Tibial artery (tissue), 4 donors: ENCODE measurements around the gene ATP1A3.

ENCODE experiments used
- DNase-seq, 2 donors: peaks; one replicate each; pipeline ENCODE4 v3.0.0-alpha.2; 2019
- H3K27ac ChIP-seq, 2 donors: fragments of 200-600 bp; sonication (generic) in 1 of 2; 1 replicate in 1 of 2; 2 replicates in 1 of 2; pipeline ENCODE4 v1.5.1; 2018 to 2019; ENCODE audit warnings: mild to moderate bottlenecking in 1 of 2
- H3K27me3 ChIP-seq, 2 donors: fragments of 200-600 bp; sonication (generic) in 1 of 2; one replicate each; pipeline versions ENCODE4 v1.5.1 to v1.6.0; 2016 to 2019
- H3K36me3 ChIP-seq, 3 donors: fragments of 200-600 bp; sonication (generic) in 2 of 3; one replicate each; pipeline ENCODE4 v1.5.1; 2016 to 2019; ENCODE audit warnings: mild to moderate bottlenecking in 2 of 3
- H3K4me1 ChIP-seq, 4 donors: fragments of 200-600 bp; sonication (generic) in 2 of 4; 1 replicate in 3 of 4; 2 replicates in 1 of 4; pipeline ENCODE4 v1.5.1; 2016 to 2019
- H3K4me3 ChIP-seq, 2 donors: fragments of 200-600 bp; sonication (generic) in 1 of 2; 1 replicate in 1 of 2; 2 replicates in 1 of 2; pipeline ENCODE4 v1.5.1; 2018 to 2019; ENCODE audit warnings: mild to moderate bottlenecking in 2 of 2
- H3K9me3 ChIP-seq, 3 donors: fragments of 200-600 bp; sonication (generic) in 1 of 3; one replicate each; pipeline ENCODE4 v1.5.1; 2016 to 2019
- intact Hi-C: fragments of 100-400 bp; cut with DNase I; formaldehyde crosslinking; loops from one replicate; pipeline ENCODE4 v1.15.0; 2023; ENCODE audit warnings: low total_unique reads
- TF ChIP-seq, protein P1 (sequence below), 2 experiments: fragments of 200-600 bp in 1 of 2; fragments of 450-650 bp in 1 of 2; IDR thresholded peaks; one replicate each; pipeline ENCODE4 v1.5.1; 2017 to 2019; ENCODE audit warnings: antibody characterized with exemption in 2 of 2, mild to moderate bottlenecking in 1 of 2, moderate library complexity in 1 of 2

Gene ATP1A3

DNA sequence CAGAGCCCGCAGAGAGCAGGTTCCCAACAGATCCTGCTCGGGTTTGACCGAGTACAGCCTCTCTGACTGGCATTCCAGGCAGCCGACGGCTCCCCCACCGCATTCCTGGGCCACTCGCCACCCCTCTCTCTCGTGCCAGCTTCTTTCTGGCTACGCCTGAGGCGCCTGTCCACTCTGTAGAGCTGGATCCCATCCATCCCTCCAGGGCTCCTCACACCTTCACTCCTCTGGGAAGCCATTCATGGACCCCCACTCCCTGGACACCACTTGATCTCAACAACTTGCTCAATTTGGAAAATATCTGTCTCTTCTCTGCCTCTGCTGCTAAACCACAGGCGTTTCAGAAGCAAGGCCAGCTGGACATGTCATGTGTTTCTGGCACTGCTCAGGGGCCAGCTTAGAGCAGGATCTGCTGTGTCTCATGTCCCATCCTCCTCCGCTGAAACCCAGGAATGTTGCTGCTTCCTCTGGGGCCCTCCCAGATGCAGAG, 30.6 kb upstream of the ATP1A3 start:
- H3K4me1 ChIP-seq: peaks cover 0 to 17% (median 12%) of the 10 kb centered on the region in 4 donors
- H3K4me3 ChIP-seq: no peak overlapping the region
- TF ChIP-seq, protein P1, sequence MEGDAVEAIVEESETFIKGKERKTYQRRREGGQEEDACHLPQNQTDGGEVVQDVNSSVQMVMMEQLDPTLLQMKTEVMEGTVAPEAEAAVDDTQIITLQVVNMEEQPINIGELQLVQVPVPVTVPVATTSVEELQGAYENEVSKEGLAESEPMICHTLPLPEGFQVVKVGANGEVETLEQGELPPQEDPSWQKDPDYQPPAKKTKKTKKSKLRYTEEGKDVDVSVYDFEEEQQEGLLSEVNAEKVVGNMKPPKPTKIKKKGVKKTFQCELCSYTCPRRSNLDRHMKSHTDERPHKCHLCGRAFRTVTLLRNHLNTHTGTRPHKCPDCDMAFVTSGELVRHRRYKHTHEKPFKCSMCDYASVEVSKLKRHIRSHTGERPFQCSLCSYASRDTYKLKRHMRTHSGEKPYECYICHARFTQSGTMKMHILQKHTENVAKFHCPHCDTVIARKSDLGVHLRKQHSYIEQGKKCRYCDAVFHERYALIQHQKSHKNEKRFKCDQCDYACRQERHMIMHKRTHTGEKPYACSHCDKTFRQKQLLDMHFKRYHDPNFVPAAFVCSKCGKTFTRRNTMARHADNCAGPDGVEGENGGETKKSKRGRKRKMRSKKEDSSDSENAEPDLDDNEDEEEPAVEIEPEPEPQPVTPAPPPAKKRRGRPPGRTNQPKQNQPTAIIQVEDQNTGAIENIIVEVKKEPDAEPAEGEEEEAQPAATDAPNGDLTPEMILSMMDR (IDR thresholded peaks at IDR 0.05): no peak
- no peaks in the 10 kb centered on the region for H3K27me3 ChIP-seq
- H3K36me3 ChIP-seq: peaks cover 5 to 21% (median 7%) of the 10 kb centered on the region in 3 donors
- DNase-seq: no peak
- no peaks in the 10 kb centered on the region for H3K9me3 ChIP-seq
- intact Hi-C loops: no loop called here
- peak overlapping the region in 1 of 2 donors; percentile 40 for H3K27ac ChIP-seq

DNA sequence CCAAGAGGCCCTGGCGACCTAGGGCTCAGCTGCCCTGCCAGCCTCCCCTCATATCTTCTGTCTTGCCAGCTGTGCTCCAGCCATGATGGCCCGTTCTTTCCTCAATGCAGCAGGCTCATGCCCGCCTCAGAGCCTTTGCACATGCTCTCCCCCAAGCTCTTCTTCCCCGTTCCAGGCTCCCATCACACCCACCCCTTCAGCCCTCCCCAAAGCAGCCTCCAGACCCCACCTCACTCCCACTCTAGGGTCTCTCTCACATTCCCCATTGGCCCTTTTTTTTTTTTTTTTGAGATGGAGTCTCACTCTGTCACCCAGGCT, 29.9 kb upstream of the ATP1A3 start:
- Histone ChIP-seq H3K4me3 (no peak overlapping the region), H3K9me3 (no peaks in the 10 kb centered on the region), H3K36me3 (peaks cover 10 to 21% (median 11%) of the 10 kb centered on the region in 3 donors), H3K4me1 (peaks cover 0 to 17% (median 12%) of the 10 kb centered on the region in 4 donors), H3K27ac (no peak overlapping the region), H3K27me3 (no peaks in the 10 kb centered on the region)
- no peak for DNase-seq
- intact Hi-C loops: no loop called here
- TF ChIP-seq, protein P1 (IDR thresholded peaks at IDR 0.05): no peak

DNA sequence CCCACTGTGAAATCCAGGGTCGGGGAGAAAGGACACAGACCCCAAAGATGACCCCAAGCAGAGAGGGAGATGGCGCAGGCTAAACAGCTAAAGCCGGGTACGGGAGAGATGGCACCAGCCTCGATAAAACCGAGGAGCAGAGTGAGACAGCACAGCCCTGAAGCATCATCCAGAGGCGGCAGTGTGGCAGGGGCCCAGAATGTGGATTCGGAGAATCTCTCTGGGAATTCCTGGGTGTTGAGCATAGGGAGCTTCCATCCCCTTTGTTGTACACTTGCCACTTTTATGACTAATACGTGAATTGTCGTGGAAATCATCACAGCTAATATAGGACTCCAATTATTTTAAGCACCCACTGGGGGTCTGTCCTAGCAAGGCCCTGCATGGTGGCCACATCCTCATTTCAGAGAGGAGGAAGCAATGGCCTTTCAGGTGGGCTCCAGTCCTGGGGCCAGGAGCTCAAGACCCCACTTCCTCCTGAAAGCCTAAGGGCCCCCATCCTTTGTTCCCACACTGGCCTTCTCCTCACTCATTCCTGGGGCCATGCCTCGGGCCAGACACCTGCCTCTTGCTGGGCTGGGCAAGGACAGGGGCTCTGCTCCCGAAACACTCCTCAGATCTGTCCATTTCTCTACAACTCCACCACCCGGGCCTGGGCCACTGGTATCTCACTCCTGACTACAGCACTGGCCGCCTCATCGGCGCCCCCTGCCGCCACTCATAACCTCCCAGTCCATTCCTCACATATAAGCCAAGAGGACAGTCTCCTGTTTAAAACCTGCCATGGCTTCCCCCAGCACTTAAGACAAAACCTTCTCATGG, 29.3 kb upstream of the ATP1A3 start:
- H3K27ac ChIP-seq: no peak overlapping the region
- peaks cover 0 to 17% (median 12%) of the 10 kb centered on the region in 4 donors for H3K4me1 ChIP-seq
- no peak for DNase-seq
- H3K4me3 ChIP-seq: no peak overlapping the region
- intact Hi-C loops: no loop called here
- H3K27me3 ChIP-seq: no peaks in the 10 kb centered on the region
- H3K36me3 ChIP-seq: peaks cover 10 to 21% (median 11%) of the 10 kb centered on the region in 3 donors
- TF ChIP-seq, protein P1 (IDR thresholded peaks at IDR 0.05): no peak
- H3K9me3 ChIP-seq: no peaks in the 10 kb centered on the region

- Histone ChIP-seq H3K27ac (no peak overlapping the region), H3K27me3 (no peaks in the 10 kb centered on the region), H3K4me3 (no peak overlapping the region), H3K4me1 (peaks cover 0 to 17% (median 12%) of the 10 kb centered on the region in 4 donors), H3K9me3 (no peaks in the 10 kb centered on the region), H3K36me3 (peaks cover 10 to 21% (median 11%) of the 10 kb centered on the region in 3 donors)
- intact Hi-C loops: no loop called here
- TF ChIP-seq, protein P1 (IDR thresholded peaks at IDR 0.05): no peak
- no peak for DNase-seq
Observed at GRCh38 chr19:42022616-42023015, 28.6 kb upstream of the ATP1A3 start.

- Histone ChIP-seq H3K27ac (no peak overlapping the region), H3K4me3 (no peak overlapping the region), H3K27me3 (no peaks in the 10 kb centered on the region), H3K9me3 (no peaks in the 10 kb centered on the region), H3K4me1 (peaks cover 0 to 17% (median 12%) of the 10 kb centered on the region in 4 donors), H3K36me3 (peaks cover 10 to 25% (median 11%) of the 10 kb centered on the region in 3 donors)
- TF ChIP-seq, protein P1 (IDR thresholded peaks at IDR 0.05): no peak
- DNase-seq: no peak
- intact Hi-C loops: no loop called here
Observed at GRCh38 chr19:42021185-42021584, 27.2 kb upstream of the ATP1A3 start.
